ENCODE data around the gene SRSF12. TPM values are rescaled to one million over a fixed set of nuclear protein-coding genes. Genes with fewer than 3 reads are reported as not detected.

The SRSF12 gene
- total and polyA plus RNA-seq, 2 donors (not counting 1 experiment from before 2014, with no cell fraction given), result 0.10 to 0.33 TPM

DNA sequence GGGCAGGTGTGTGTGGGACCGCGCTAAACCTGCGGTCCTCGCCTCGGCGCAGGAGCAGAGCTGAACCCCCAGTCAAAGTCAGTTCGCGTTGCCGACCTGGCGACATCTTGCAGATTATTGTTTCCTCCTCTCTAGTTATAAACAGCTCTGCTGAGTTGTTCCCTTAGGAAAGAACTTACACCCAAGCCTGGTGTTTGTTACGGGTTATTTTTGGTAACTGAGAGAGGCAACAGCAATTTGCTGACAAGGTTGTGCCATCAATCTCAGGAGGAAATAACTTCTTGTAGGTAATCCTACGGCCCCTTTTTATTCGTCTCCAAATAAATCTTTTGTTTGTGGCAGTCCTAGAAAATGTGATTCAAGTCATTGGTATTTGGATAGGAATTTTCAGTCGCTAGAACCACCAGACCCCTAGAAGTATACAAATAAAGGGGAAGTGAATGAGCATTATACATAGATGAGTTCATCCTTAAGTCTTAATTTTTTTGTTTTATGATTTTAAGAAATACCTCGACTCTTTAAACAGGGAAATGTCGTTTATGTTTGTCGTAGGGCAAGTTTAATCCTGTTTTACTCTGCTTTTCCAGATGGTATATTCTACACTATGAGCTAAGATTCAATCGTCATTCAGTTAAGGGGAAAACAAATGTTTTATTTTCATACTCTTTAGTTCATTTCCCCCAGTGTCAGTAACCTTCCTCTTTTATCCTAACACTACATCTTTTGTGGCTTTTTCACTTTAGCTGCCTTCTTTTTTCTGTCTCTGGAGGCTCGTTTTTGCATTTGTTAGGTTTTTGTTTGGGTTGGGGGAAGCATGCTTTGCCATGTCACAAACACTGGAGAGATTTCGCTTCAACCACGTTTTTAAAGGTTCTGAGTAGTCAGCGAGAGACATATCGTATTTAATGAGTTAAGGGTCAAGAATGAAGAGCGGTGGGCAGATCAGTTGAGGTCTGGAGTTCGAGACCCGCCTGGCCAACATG lies 29.1 kb upstream of the SRSF12 start:
- H3K79me2 ChIP-seq (ENCODE audit: control insufficient read depth, insufficient read depth, low read length), result no peaks in the 10 kb centered on the region
- peak overlapping the region; percentile 30 to 81 (median 66) for H3K4me3 ChIP-seq (replicated peaks in 1 of 4; ENCODE audit: control extremely low read depth in 1 of 4, insufficient read depth in 1 of 4, low read depth in 3 of 4, low read length in 4 of 4)
- DNase-seq (ENCODE audit: low read depth in 2 of 2), result peak; percentile 40 to 75
- H3K27me3 ChIP-seq (ENCODE audit: control insufficient read depth, insufficient read depth, low read length), result no peaks in the 10 kb centered on the region
- H3K4me1 ChIP-seq (ENCODE audit: control insufficient read depth, extremely low read depth, insufficient read depth, low read length), result peaks cover 3% of the 10 kb centered on the region
- H3K36me3 ChIP-seq (ENCODE audit: control insufficient read depth, insufficient read depth, low read length), result no peaks in the 10 kb centered on the region
- peak overlapping the region; percentile 67 for H3K9ac ChIP-seq (ENCODE audit: insufficient read depth, low read length)
- peak overlapping the region; percentile 70 for H2AFZ ChIP-seq (ENCODE audit: low read length)
- no peaks in the 10 kb centered on the region for H4K20me1 ChIP-seq (ENCODE audit: control insufficient read depth, extremely low read depth, insufficient read depth, low read length)
- H3K9me3 ChIP-seq (ENCODE audit: control insufficient read depth, insufficient read depth, low read depth, low read length), result no peaks in the 10 kb centered on the region
- H3K27ac ChIP-seq (ENCODE audit: insufficient read depth, low read length), result peak overlapping the region; percentile 54
- H3K4me2 ChIP-seq (ENCODE audit: extremely low read depth, insufficient read depth, low read length), result peak overlapping the region; percentile 96
- no peak for TF ChIP-seq EZH2 (IDR thresholded peaks at IDR 0.05; ENCODE audit: low read length, missing control alignments)
- TF ChIP-seq, protein P1, sequence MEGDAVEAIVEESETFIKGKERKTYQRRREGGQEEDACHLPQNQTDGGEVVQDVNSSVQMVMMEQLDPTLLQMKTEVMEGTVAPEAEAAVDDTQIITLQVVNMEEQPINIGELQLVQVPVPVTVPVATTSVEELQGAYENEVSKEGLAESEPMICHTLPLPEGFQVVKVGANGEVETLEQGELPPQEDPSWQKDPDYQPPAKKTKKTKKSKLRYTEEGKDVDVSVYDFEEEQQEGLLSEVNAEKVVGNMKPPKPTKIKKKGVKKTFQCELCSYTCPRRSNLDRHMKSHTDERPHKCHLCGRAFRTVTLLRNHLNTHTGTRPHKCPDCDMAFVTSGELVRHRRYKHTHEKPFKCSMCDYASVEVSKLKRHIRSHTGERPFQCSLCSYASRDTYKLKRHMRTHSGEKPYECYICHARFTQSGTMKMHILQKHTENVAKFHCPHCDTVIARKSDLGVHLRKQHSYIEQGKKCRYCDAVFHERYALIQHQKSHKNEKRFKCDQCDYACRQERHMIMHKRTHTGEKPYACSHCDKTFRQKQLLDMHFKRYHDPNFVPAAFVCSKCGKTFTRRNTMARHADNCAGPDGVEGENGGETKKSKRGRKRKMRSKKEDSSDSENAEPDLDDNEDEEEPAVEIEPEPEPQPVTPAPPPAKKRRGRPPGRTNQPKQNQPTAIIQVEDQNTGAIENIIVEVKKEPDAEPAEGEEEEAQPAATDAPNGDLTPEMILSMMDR (conservative IDR thresholded peaks at IDR 0.05 in 1 of 2, IDR thresholded peaks at IDR 0.05 in 1 of 2; ENCODE audit: low read depth in 1 of 2, low read length in 2 of 2), result no peak

DNA sequence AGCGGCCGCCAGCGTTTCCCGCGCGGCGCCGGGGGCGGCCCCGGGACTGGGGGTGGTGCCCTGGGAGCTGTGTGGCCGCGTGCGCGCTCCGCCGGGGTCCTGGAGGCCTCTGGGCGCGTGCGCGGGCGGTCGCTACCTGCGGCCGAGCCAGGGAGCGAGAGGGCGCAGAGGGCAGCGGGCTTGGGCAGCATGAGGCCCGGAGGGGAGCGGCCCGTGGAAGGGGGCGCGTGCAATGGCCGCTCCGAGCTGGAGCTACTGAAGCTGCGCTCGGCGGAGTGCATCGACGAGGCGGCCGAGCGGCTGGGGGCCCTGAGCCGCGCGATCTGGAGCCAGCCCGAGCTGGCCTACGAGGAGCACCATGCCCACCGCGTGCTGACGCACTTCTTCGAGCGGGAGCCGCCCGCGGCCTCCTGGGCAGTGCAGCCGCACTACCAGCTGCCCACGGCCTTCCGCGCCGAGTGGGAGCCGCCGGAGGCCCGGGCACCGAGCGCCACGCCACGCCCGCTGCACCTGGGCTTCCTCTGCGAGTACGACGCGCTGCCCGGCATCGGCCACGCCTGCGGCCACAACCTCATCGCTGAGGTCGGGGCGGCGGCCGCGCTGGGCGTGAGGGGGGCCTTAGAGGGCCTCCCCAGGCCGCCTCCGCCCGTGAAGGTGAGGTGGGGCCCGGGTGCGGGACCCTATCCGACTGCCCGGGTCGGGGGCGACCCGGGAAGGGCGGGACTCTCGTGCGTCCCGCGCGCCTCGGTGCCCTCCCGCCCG lies 28.3 kb upstream of the SRSF12 start, which contains the start of gene PM20D2:
Gene PM20D2 (plus strand): TSS at position 100 of the 762 bp plus-strand sequence. CDS start 90 bp downstream, at position 190.
- peak within 1 kb of the TSS; percentile 54 for H3K27ac ChIP-seq (ENCODE audit: insufficient read depth, low read length)
- H3K9me3 ChIP-seq (ENCODE audit: control insufficient read depth, insufficient read depth, low read depth, low read length), result no peaks in the 10 kb centered on the region
- H3K36me3 ChIP-seq (ENCODE audit: control insufficient read depth, insufficient read depth, low read length), result no peaks in the 10 kb centered on the region
- TF ChIP-seq, protein P1 (conservative IDR thresholded peaks at IDR 0.05 in 1 of 2, IDR thresholded peaks at IDR 0.05 in 1 of 2; ENCODE audit: low read depth in 1 of 2, low read length in 2 of 2), result no peak
- no peak for TF ChIP-seq EZH2 (IDR thresholded peaks at IDR 0.05; ENCODE audit: low read length, missing control alignments)
- DNase-seq (ENCODE audit: low read depth in 2 of 2), result peak; percentile 41 to 51
- H3K4me2 ChIP-seq (ENCODE audit: extremely low read depth, insufficient read depth, low read length), result peak within 1 kb of the TSS; percentile 96
- peak within 1 kb of the TSS; percentile 30 to 81 (median 66) for H3K4me3 ChIP-seq (replicated peaks in 1 of 4; ENCODE audit: control extremely low read depth in 1 of 4, insufficient read depth in 1 of 4, low read depth in 3 of 4, low read length in 4 of 4)
- no peaks in the 10 kb centered on the region for H4K20me1 ChIP-seq (ENCODE audit: control insufficient read depth, extremely low read depth, insufficient read depth, low read length)
- peak within 1 kb of the TSS; percentile 67 for H3K9ac ChIP-seq (ENCODE audit: insufficient read depth, low read length)
- H2AFZ ChIP-seq (ENCODE audit: low read length), result peak within 1 kb of the TSS; percentile 70
- no peaks in the 10 kb centered on the region for H3K27me3 ChIP-seq (ENCODE audit: control insufficient read depth, insufficient read depth, low read length)
- H3K79me2 ChIP-seq (ENCODE audit: control insufficient read depth, insufficient read depth, low read length), result no peaks in the 10 kb centered on the region
- peaks cover 3% of the 10 kb centered on the region for H3K4me1 ChIP-seq (ENCODE audit: control insufficient read depth, extremely low read depth, insufficient read depth, low read length)

Measured in fibroblast of lung (primary cell).